IPS-11a (cell line): ENCODE data around the gene EZH1.
A peak's percentile ranks its signal among the peaks of the same experiment; 100 is the strongest.

Experiments
- H3K4me3 ChIP-seq: one replicate; pipeline ENCODE4 v1.5.1; 2013; ENCODE audit warnings: low read depth, low read length, control low read depth

Gene EZH1

DNA sequence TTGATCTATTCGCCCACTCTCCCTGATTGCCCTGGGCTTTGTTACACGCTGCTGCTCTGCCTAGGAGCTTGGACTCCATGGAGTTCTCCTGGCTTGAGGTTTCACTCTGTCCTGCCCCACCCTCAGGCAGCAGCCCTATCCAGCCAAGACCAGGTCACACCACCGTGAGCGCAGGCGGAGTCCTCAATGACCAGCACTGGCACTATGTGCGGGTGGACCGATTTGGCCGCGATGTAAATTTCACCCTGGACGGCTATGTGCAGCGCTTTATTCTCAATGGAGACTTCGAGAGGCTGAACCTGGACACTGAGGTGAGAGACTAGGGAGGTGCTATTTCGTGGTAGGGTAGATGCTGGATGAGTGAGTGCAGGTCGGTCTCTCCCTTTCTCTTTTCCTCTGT is 59.0 kb downstream of the EZH1 start:
- no peak overlapping the region for H3K4me3 ChIP-seq

DNA sequence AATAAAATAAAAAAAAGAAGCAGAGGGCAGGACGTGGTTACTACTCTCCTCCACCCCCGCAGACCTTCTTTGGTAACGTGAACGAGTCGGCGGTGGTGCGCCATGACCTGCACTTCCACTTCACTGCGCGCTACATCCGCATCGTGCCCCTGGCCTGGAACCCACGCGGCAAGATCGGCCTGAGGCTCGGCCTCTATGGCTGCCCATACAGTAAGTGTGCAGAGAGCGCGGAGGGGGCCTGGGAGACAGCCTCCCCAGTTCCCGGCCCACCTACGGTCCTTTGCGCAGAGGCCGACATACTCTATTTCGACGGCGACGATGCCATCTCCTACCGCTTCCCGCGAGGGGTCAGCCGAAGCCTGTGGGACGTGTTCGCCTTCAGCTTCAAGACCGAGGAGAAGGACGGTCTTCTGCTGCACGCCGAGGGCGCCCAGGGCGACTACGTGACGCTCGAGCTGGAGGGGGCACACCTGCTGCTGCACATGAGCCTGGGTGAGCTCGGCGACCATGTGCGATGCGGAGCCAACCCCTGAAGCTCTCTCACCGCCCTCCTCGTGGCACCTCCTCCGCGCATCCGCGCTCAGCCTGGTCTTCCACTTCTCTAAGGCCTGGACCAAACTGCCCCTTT is 59.8 kb downstream of the EZH1 start:
- H3K4me3 ChIP-seq: no peak overlapping the region

DNA sequence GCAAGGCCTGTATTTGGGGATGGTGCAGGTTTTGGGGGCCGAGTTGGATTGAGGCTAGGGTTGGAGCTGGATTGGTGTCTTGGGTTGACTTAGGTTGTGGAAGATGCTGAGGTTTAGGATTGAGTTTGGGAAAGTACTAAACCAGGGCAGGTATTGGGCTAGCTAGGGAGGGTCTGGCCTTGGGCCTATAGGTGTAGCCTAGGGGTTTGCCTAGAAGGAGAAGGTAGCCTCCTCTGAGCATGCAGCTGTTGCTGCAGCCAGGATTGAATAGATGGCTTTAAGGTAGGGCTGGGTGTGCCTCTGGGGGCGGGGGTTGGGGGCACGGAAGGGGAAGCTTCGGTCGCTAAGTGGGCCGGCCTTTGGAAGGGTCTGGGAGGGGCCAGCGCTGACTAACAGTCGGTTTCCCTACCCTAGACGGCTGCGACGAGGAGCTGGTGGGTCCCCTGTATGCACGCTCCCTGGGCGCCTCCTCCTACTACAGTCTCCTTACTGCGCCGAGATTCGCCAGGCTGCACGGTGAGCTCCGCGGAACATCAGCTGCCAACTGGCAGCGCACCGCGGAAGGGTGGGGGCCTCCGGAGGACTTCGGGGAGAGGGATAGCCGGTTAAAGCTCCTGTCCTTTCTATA is 61.3 kb downstream of the EZH1 start:
- H3K4me3 ChIP-seq: peak overlapping the region; percentile 4

DNA sequence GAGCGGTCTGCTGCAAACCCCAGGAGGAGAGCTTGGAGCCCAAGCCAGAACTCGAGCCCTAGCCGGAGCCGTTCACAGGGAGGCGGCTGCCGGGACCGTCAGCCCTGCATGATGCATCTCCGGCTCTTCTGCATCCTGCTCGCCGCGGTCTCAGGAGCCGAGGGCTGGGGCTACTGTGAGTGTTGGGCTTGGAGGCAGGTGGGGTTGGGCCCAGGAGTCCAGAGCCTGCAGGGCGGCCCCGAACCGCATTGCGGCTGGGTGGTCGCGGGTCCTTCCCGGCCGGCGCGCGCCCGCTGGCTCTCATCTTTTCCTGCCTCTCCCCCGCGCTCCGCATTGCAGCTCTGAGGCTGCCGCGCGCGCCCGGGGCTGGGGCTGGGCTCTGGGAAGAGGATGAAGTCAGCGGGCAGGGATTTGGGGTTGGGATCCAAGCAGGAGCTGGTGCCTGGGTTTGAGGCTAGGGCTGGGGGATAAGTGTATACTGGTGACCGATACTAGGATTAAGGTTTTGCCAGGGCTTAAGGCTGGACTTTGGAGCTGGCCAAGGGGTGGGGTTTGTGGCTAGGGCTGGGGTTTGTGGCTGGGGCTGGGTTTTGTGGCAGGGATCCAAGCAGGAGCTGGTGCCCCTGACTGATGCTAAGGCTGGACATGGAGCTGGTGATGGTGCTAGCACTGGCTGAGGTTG is 62.0 kb downstream of the EZH1 start:
- H3K4me3 ChIP-seq: peak overlapping the region; percentile 44

DNA sequence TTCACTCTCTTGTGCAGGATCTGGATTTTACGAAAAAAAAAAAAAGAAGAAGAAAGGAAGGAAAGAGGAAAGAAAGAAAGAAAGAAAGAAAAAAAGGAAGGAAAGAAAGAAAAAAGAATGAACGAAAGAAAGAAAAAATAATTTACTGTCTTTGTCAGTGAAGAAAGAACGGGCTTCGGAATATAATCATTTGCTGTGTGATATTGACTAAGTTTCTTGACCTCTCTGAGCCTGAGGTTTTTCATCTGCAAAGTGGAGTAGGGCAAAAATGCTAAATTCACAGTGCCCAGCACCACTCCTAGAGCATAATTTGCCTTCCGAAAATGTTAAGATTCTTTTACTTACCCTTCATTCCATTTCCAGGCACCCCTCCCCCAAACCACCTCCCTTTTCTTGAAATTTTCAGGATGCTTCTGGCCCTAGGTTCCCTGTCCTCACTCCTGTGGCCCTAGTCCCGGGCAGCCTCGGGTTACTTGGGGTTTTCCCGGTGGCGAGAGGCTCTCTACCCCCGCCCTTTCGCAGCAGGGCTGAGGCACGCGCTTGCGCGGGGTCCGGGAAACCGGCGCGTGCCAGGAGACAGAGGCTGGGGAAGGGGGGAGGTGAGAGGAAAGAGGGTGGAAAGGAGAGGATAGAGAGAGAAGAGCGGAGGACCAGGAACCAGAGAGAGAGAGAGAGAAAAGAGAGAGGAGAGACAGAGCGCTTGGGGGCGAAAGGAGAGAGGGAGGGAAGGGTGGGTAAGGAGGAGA is 62.7 kb downstream of the EZH1 start, which contains the start of gene CNTNAP1:
CNTNAP1 (plus strand) TSS at position 556 of the 746 bp plus-strand sequence. CDS start 299 bp downstream, outside the sequence.
- peak within 1 kb of the TSS; percentile 44 for H3K4me3 ChIP-seq

DNA sequence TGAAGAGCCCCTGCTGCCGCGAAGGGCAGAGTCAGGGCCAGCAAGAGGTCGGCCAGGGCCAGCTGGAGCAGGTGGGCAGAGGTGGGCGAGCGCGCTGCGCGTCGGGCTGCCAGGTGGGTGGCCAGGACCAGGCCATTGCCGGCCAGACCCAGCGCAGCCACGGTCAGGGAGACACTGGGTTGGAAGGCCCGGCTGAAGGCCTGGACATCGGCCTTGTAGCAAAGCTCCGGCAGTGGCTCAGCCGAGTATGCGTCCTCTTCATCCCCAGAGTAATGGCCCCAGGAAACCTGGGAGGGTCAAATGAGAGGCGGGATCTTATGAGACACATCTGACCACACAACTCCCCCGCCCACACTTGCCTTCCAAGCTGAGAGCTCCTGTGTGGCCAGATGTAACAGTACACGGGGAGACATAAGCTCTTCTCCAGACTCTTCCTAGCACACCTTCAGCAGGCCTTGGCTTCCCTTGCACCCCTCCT is 64.5 kb downstream of the EZH1 start:
- H3K4me3 ChIP-seq: no peak overlapping the region

DNA sequence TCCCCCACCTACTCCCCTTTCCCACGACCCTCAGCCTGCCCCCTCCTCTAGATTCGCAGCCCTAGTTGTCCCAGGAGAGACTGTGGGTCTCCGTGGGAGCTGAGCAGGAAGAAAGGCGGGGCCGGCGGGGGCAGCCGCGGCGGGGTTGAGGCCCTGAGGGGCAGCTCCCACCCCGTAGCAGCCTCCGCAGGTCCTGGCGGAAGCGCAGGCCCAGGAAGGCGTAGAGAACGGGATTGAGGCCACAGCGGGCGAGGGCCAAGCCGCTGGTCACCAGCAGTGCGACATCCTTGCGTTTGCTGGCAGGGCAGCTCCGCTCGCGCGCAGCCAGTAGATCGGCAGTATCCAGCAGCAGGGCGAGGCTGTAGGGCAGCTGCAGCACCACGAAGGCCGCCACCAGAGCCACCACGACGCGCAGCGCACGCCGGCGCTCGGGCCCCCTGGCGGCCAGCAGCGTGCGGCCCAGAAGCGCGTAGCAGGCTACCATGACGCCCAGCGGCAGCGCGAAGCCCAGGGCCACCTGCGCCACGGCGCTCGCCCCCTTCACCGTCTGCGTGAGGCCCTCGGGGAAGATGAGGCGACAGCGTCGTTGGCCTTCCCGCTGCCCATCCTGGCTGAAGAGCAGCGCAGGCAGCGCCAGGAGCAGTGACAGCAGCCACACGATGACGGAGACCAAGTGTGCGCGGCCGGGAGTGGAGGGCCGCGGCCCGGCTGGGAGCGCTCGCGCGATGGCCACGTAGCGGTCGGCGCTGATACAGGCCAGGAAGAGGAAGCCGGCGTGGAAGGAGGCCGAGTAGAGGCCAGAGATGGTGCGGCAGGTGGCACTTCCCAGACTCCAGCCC is 65.1 kb downstream of the EZH1 start:
- peak overlapping the region; percentile 30 for H3K4me3 ChIP-seq

DNA sequence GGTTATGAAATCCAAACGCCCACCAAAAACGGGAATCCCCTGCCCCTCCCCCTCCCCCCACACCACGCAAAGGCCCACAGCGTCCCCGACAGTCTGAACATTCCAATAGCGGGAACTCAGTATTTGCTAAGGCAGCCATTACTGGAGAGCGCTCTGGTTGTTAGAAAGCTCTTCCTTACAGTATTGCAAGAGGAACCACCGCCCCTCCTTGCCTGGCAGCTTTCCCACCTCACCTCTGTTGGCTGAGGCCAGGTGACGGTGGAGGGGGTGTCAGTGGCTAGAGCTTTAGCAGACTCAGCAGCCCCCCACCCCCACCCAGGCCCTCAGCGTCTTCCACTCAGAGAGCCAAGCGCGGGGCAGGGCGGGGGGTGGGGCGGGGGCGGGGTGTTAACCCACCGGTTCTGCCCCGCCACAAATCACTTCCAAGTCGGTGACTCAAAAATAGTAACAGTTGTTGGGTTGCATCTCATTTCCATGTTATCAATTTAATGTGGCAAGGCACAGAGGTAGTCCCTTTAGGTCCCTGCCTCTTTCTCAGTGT is 65.8 kb downstream of the EZH1 start:
- peak overlapping the region; percentile 55 for H3K4me3 ChIP-seq

DNA sequence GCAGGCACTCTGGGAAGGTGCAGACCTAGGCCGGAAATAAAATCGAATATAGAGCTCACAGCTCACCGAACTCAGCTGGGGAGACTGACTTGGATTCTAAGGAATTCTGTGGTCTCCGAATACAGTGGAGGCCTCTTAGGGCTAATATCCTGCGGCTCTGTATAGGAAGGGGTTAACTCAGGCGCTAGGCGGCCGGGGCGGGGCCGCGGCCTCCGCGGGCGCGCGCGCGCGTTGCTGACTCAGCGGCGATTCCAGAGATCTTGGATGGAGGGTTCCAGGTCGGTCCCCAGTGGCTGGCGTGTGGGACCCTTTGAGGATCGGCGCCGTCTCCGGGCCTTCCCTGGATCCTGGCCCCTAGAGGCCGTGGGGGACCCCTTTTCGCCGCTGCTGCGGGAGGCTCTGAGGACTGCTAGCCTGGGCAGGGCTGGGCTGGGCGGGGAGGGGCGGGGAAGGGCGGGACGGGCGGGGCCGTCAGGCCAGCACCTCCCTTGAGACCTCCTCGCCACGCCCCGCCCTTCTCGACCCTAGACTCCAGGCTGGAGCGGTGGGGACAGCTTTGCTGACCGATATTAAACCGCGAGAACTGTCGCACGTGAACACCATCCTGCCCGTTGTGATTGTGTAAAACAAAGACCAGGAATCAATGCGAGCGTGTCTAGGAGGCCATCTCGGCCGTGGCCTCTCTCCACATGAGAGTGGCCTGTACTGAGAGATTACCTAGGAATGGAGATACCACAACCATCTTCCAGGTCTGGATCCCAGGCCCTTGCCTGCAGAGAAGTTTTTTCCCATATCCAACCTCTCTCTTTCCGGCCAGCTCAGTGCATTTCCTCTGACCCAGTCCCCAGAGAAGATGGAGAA is 66.7 kb downstream of the EZH1 start:
- H3K4me3 ChIP-seq: peak overlapping the region; percentile 55

DNA sequence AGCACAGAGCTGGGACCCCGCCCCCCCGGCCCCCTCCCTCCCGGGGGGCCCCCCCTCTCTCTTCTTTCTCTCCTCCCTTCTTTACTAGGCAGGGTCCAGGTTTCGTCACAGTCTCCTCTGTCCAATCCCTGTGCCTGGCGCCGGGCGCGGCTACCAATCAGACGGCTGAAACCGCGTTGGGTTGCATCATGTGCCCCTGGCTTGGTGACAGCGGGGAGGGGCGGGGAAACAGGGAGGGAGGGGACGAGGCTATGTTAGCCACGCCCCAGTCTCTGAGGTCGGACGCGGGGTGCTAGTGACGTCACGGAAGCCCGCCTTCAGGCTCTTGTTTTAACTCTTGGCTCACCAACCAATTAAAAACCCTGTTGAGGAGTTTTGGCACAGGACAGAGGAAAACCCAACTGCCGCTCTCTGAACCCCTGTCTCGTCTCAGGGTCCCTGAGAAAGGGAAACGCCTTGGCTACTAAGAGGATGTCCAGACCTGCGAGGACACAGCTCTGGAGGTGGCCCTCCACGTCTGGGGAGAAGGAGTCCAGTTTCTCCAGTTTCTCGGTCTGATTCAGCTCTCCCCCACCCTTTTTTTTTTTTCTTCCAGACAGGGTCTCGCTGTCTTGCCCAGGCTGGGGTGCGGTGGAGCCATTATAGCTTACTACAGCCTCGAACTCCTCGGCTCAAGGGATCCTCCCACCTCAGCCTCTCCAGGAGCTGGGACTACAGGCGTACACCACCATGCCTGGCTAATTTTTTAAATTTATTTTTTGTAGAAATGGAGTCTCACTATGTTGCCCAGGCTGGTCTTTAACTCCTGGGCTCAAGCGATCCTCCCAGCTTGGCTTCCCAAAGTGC is 67.6 kb downstream of the EZH1 start:
- H3K4me3 ChIP-seq: peak overlapping the region; percentile 81

DNA sequence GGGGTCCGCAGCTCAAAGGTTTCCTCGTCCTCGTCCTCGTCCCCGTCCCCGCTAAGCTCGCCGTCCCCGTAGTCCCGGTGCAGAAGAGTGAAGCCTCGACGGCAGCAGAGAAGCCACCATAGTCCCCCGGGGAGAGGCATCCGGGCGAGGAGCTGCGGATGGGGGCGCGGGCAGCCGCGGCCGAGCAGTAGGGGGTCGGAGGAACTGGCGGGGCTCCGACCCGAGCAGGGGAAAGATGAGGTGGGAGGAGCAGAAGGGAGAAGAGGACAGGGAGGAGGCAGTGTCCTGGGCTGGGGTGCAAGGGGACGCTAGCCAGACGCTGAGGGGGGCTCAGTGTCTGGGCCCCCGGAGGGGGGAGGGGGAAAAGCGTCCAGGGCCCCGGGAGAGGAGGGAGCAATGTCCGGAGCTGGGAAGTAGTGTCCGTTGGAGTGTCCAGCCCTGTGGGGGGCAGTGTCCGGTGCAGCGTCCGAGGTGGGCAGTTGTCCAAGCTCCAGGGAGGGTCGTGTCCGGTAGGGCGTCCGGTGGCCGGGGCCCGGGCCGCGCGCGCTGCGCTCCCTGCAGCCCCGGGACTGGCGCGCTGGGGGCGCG is 68.3 kb downstream of the EZH1 start, which contains the start of gene PLEKHH3:
PLEKHH3 (minus strand) TSS at position 571 of the 588 bp plus-strand sequence; CDS start at position 140, 431 bp downstream.
- H3K4me3 ChIP-seq: peak within 1 kb of the TSS; percentile 81

DNA sequence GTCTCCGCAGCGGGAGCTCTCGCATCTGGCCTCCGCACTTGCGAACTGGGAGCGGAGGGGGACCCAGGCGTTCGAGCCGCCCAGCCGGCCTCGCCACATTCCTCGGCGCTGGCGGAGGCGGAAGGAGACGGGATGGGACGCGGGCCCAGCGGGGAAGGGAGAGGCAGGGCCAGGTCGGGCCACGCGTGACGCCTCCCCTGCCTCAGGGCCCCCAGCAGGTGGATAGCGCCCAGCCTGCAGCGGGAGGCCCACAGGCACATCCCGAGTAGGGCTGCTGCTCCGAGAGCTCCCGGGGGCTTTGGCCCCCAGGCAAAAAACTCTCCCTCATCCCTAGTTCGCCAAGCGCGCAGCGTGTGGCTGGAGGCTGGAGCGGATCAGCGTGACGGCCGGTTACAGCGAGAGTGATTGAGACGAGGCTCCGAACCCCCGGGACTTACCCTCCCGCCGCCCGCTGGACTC is 68.8 kb downstream of the EZH1 start:
- peak overlapping the region; percentile 81 for H3K4me3 ChIP-seq

DNA sequence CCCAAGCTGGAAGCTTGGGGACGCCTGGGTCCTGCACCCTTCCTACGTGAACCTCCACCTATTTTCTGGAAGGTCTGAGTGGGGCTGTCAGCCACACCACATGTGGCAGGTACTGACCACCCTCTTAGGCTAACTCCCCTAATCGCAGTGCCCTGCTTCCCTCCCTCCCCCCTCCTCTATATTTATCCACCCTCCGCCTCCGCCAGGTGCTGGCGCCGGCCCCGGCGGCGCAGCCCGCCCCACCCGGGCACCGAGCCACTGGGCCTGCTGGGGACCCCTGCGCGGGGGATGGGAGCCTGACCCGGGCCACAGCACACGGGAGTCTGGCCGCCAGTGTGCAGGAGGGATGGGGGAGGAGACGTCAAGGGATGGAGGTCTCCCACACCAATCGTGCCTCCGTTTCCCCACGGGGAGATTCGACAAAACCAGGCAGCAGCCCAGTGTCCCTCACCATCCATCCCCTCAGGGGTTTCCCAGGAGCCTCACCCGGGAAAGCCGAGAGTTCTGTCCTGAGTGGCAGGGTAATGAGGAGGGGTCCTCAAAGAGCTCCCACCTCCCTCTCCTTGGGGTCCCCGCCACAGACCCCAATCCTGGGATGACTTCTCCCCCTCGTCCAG is 69.4 kb downstream of the EZH1 start:
- peak overlapping the region; percentile 81 for H3K4me3 ChIP-seq

DNA sequence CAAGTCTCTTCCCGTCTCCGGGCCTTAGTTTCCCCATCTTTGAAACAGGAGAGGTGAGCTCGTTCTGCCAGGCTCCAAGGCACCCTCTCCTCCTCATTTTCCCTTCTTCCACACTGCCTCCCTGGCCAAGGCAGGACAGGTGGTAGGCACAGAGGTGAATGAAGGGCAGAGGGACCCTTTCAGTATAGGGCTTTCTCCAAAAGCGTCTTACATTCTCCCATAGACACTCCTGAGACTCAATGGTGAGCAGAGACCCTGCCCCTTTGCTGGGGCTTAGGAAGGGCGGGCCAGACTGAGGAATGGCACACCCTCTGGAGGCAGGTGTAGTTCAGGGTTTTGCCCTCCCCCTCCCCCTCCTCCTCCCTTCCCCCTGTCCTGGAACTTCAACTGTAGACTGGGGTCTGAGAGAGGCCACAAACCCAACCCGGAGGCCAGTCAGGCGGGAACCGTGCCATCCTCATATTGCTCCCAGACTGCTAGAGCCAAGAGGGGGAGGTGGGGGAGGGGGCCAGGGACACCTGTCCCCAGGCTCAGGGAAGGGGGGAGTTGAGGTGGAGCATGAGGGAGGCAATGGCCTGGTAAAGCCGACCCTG is 70.0 kb downstream of the EZH1 start:
- H3K4me3 ChIP-seq: peak overlapping the region; percentile 81

DNA sequence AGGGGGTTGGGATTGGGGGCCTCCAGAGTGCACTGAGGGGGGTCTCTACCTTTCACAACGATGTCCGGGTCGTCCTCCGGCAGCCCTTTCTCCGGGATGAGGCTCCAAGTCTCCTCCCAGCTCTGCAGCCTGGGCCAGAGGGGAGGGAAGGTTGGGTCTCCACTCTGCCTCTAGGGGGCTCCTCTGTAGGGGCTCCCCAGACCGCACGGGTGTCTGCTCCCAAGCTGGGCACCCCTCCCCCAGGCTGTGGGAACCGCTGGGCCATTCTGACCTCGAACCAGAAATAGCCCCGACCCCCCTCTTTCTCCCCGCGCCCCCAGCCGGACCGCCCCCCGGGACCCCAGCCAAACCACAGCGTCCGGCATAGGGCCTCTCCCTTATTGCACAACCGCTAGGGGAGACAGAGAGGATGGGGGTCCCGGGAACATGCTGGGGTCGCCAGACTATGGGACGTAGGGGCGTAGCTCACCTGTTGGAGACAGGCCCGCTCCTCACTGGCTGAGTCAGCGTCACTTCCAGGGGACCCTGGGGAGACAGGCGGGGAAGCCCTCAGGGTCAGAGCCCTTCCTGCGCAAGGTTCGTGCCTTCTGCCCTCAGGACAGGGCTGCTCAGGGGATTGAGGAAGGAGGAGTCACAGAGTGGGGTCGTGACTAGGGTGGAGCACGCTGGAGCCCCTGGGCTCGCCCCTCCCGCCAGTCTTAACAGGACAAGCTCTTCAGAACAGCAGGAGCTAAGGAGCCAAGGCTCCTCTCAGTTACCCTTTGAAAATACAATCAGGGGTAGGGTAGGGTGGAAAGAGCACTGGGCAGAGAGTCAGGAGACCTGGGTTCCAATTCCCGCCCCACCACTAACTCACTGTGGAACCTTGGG is 70.7 kb downstream of the EZH1 start:
- peak overlapping the region; percentile 14 for H3K4me3 ChIP-seq
